Naive B cell (primary cell): ENCODE data around the gene SNIP1. TPM values are rescaled to one million over a fixed set of nuclear protein-coding genes. Genes with fewer than 3 reads are reported as not detected.
"Not testable (repeated sequence)": the region's sequence is repeated elsewhere in the genome, so short reads cannot be mapped to it uniquely, and the experiment has no call there.

Source experiments
- ATAC-seq, 2 donors: fragments of 150-1000 bp; cut with Tn5 transposase; 2 replicates each; pipeline ENCODE4 v1.10.0; 2021; ENCODE audit warnings: low read depth in 2 of 2, mild to moderate bottlenecking in 2 of 2, moderate library complexity in 2 of 2
- DNase-seq: peaks from one replicate; pipeline ENCODE4 v3.0.0; 2022
- H3K27ac Mint-ChIP-seq, 6 donors: one replicate each; pipeline ENCODE4 v1.8.0; 2020 to 2022; ENCODE audit warnings: mild to moderate bottlenecking in 6 of 6, mixed read lengths in 6 of 6, moderate library complexity in 5 of 6, inconsistent platforms in 2 of 6
- H3K27me3 Mint-ChIP-seq, 3 donors: one replicate each; pipeline ENCODE4 v1.8.0; 2021 to 2022; ENCODE audit warnings: mixed read lengths in 3 of 3, mild to moderate bottlenecking in 1 of 3
- H3K36me3 Mint-ChIP-seq, 2 donors: one replicate each; pipeline ENCODE4 v1.8.0; 2020 to 2022; ENCODE audit warnings: mixed read lengths in 2 of 2, inconsistent platforms in 1 of 2, mild to moderate bottlenecking in 1 of 2
- H3K4me1 Mint-ChIP-seq, 3 donors: one replicate each; pipeline ENCODE4 v1.8.0; 2020 to 2022; ENCODE audit warnings: mixed read lengths in 3 of 3, inconsistent platforms in 1 of 3, mild to moderate bottlenecking in 1 of 3, moderate library complexity in 1 of 3
- H3K4me3 Mint-ChIP-seq, 8 donors: one replicate each; pipeline ENCODE4 v1.8.0; 2020 to 2022; ENCODE audit warnings: mild to moderate bottlenecking in 8 of 8, mixed read lengths in 8 of 8, moderate library complexity in 8 of 8, inconsistent platforms in 2 of 8
- H3K9me3 Mint-ChIP-seq, 7 donors: one replicate each; pipeline ENCODE4 v1.8.0; 2020 to 2022; ENCODE audit warnings: mixed read lengths in 7 of 7, mild to moderate bottlenecking in 5 of 7, inconsistent platforms in 2 of 7, moderate library complexity in 1 of 7
- polyA plus RNA-seq, 6 donors: library from polyadenylated mRNA; unstranded; fragments of 300-500 nt; fragmentation: Illumina TruSeq; gene quantifications; one replicate each; pipeline ENCODE4 v1.2.3, GENCODE V29; 2021; ENCODE audit warnings: low read depth in 6 of 6

Gene SNIP1, protein sequence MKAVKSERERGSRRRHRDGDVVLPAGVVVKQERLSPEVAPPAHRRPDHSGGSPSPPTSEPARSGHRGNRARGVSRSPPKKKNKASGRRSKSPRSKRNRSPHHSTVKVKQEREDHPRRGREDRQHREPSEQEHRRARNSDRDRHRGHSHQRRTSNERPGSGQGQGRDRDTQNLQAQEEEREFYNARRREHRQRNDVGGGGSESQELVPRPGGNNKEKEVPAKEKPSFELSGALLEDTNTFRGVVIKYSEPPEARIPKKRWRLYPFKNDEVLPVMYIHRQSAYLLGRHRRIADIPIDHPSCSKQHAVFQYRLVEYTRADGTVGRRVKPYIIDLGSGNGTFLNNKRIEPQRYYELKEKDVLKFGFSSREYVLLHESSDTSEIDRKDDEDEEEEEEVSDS
- polyA plus RNA-seq: 1 to 10 TPM in 5 of 6 donors, not detected in 1; 4.0 to 6.9 (median 4.2) TPM

DNA sequence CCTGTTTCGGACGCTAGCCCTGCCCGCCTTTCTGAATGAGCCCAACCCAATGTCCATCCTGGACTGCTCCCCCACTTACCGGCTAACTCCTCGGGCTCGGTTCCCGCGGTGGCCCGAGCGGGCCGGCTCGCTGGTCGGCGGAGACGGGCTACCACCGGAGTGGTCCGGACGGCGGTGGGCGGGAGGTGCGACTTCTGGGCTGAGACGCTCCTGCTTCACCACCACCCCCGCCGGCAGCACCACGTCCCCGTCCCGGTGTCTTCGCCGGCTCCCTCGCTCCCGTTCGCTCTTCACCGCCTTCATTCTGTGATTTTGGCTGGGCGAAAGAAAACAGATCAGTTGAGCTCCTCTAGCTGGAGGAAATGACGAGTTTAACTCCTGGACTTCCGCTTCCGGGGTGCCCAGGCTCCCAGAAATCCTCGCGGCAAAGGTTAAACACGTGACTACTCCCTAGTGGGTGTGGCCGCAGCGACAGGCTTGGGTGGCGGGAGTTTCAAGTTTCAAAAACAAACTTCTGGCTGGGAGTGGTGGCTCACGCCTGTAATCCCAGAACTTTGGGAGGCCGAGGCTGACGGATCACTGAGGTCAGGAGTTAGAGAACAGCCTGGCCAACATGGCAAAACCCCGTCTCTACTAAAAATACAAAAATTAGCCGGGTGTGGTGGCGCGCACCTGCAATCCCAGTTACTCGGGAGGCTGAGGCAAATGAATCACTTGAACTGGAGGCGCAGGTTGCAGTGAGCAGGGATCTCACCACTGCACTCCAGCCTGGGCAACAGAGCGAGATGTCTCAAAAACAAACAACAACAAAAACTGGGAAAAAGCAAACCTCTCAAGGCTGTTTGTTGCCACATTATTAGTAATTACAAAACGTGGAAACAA lies at the start of gene SNIP1:
SNIP1 (minus strand) TSS at position 367 of the 882 bp plus-strand sequence; CDS start at position 303, 64 bp downstream.
- peak within 1 kb of the TSS; percentile 93 to 100 (median 99) for H3K4me3 Mint-ChIP-seq
- peaks cover 7 to 20% (median 19%) of the 10 kb centered on the region in 3 donors for H3K27me3 Mint-ChIP-seq
- peaks cover 22 to 42% (median 39%) of the 10 kb centered on the region in 3 donors for H3K4me1 Mint-ChIP-seq
- DNase-seq: peak; percentile 90
- peak within 1 kb of the TSS; percentile 97 to 100 (median 98) for H3K27ac Mint-ChIP-seq
- peak; percentile 99 to 100 for ATAC-seq
- H3K36me3 Mint-ChIP-seq: no peaks in the 10 kb centered on the region
- H3K9me3 Mint-ChIP-seq: peaks cover 0 to 1% (median 0%) of the 10 kb centered on the region in 7 donors

DNA sequence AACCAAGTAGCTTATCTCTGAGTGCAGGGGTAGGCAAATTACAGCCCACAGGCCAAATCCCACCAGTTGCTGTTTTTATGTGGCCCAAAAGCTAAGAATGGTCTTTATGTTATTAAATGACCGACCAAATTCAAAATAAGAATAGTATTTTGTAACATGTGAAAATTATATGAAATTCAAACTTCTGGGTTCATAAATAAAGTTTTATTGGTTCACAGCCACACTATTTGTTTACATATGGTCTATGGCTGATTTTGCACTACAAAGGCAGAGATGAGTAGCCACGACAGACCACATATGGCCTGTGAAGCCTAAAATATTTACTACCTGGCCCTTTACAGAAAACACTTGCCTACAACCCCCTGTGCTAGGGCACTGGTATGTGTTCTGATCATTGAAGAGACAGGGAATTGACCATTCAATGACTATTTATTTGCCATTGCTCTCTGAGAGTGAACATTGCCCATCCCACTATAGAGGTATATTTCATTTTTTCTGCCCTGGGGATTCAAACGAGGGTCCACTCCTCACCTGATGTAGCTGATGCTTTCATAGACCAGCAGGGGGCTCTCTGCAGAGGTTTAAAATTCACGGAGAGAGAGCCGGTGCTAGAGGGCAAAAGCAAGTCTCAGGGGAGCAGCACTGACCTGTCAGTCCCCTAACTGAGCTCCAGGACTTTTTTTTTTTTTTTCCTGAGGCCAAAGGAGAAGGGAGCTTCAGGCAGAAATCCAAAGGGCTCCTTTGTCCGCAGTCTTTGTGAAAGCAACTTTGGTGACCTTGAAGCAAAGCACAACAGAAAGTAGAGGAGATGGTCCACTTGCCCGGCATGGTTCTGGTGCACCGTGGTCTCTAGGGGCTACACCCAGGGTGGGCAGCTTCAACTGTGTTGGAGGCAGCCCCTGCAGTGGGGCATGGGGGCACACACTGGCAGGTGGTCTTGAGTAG lies 48.9 kb upstream of the SNIP1 start:
- Mint-ChIP-seq H3K4me1 (peaks cover 0 to 6% (median 6%) of the 10 kb centered on the region in 3 donors), H3K9me3 (no peaks in the 10 kb centered on the region), H3K27me3 (peaks cover 10 to 25% (median 18%) of the 10 kb centered on the region in 3 donors), H3K27ac (peak overlapping the region in 1 of 6 donors; percentile 23), H3K36me3 (no peaks in the 10 kb centered on the region), H3K4me3 (peak overlapping the region in 2 of 8 donors; percentile 22 to 62)
- peak; percentile 44 for DNase-seq
- peak; percentile 61 to 66 for ATAC-seq

DNA sequence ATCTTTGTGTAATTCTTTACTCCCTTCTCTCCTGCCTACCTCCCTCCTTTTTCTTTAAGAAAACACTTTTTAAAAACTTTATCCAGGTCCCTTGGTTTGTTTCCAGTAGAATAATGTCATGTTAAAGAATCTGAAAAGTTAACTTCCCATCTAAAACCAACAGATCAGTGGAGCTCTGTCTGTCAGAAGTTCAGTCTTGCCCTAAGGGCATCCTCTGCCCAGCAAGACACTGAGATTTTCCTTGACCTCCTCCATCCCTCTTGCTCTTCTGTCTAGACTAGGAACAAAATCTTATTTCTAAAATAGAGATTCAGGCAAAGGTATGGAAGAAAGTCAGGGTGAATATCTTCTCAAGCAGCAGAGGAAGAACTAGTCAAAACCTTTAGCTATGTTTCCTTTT lies 47.3 kb upstream of the SNIP1 start:
- Mint-ChIP-seq H3K4me3 (no peak overlapping the region), H3K27me3 (peaks cover 10 to 25% (median 18%) of the 10 kb centered on the region in 3 donors), H3K36me3 (no peaks in the 10 kb centered on the region), H3K9me3 (no peaks in the 10 kb centered on the region), H3K27ac (peak overlapping the region in 4 of 6 donors; percentile 8 to 30 (median 26)), H3K4me1 (peaks cover under 1 to 10% (median 9%) of the 10 kb centered on the region in 3 donors)
- ATAC-seq (no peak), DNase-seq (no peak)

DNA sequence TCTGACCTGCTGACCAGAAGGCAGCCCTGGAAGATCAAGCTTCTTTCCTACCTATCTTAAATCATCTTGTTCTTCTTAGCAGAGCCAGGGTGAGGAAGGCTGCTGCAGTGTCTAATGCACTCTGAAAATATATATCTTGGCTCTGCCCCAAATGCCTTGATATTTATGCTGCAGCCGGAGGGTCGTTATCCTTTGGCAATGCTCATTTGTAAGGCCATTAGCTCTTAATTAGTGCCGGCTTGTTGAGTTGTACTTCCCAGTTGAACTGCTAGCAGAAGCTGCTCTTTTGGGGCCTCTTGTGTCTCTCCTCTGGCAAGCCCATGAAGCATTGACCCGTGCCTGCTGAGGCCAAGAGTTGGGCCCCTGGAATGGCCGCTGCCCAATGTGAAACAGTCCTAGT lies 45.8 kb upstream of the SNIP1 start:
- Mint-ChIP-seq H3K4me3 (no peak overlapping the region), H3K36me3 (peaks cover 0 to 6% of the 10 kb centered on the region in 2 donors), H3K9me3 (no peaks in the 10 kb centered on the region), H3K27ac (no peak overlapping the region), H3K4me1 (peaks cover 15 to 25% (median 24%) of the 10 kb centered on the region in 3 donors), H3K27me3 (peaks cover 8 to 24% (median 16%) of the 10 kb centered on the region in 3 donors)
- DNase-seq: no peak
- no peak for ATAC-seq

DNA sequence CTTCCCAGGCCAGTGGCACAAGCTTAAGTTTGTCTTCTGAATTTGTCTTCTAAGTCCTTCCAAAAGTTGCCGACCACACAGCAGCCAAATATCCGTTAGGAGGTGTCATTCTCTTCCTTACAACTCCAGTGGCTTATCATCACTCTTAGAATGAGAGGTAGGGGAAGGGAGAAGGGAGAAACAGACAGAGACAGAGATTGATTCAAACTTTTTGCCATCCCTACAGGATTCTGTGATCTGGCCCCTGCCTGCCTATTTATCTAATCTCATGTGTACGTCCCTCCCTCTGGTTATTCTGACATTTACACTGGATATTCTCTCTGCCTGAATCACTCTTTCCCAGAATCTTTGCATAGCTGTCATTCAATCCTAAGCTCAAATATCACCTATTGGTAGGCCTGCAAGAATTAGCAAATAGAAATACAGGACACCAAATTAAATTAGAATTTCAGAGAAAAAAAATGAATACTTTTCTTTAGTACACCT lies 42.1 kb upstream of the SNIP1 start:
- ATAC-seq (peak in 1 of 2 donors; percentile 3), DNase-seq (no peak)
- Mint-ChIP-seq H3K9me3 (no peaks in the 10 kb centered on the region), H3K27me3 (peaks cover 0 to 5% (median 4%) of the 10 kb centered on the region in 3 donors), H3K36me3 (peaks cover 0 to 6% of the 10 kb centered on the region in 2 donors), H3K27ac (peak overlapping the region; percentile 99 to 100 (median 99)), H3K4me1 (peaks cover 18 to 30% (median 19%) of the 10 kb centered on the region in 3 donors), H3K4me3 (peak overlapping the region; percentile 98 to 100 (median 100))

DNA sequence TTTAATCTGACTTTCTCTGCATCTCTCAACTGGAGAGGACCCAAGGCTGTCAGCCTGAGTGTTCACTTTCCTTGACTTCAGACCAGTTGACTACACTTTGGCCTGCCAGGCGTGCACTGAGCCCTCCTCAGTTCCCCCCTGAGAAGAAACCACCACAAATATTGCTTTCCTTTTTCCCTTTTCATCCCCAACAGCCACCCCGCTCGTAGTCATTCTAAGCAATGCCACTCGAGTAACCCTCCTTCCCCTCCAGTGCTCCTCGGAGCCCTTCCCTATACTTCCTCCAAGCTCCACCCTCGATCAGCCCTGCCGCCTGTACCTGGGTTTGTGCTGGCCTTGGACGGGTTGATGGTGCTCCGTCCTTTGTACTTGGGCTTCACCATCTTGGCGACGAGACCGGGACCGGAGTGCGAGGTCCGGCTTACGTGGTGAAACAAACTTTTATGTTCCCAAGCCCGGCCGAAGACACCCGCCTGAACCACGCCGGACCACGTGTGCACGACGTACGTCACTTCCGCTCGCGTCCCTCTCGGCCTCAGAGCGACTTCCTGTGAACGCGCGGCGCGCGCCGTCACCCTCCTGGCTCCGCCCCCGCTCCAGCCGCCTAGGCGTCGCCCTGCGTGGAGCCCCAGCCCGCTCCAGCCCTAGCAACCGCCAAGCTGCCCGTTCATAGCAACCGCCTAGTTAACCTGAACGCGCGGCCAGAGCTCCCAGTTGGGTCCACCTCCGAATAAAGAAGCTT lies 41.5 kb upstream of the SNIP1 start, which contains the start of gene GNL2:
GNL2 (minus strand) TSS at position 498 of the 742 bp plus-strand sequence; CDS start at position 383, 115 bp downstream.
- H3K4me3 Mint-ChIP-seq: peak within 1 kb of the TSS; percentile 98 to 100 (median 100)

DNA sequence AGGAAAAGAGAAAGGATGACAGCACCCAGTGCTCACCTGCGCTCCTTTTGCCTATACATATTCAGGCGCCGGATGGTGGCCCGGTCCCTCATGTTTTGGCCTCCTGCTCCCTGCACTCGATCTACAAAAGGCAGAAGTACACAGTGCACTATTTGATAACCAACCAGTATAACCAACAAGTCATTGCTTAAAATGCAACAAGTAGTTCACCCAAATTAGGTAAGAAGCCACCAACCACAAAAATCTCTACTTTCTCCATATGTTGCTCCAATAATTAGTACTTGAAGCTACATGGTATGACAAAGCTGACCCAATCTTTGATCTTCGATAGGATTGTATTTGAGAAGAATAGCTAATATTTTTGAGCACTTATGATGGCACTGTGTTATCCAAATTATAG lies 39.6 kb upstream of the SNIP1 start:
- no peaks in the 10 kb centered on the region for H3K9me3 Mint-ChIP-seq
- ATAC-seq (no peak), DNase-seq (no peak)
- H3K36me3 Mint-ChIP-seq: peaks cover 6 to 11% of the 10 kb centered on the region in 2 donors
- peaks cover 18 to 34% (median 19%) of the 10 kb centered on the region in 3 donors for H3K4me1 Mint-ChIP-seq
- no peaks in the 10 kb centered on the region for H3K27me3 Mint-ChIP-seq
- peak overlapping the region in 4 of 8 donors; percentile 9 to 62 (median 12) for H3K4me3 Mint-ChIP-seq
- H3K27ac Mint-ChIP-seq: no peak overlapping the region

More for the DNA sequence above, 41.5 kb upstream of the SNIP1 start, which contains the start of gene GNL2:
- DNase-seq (peak; percentile 98), ATAC-seq (peak; percentile 96 to 97)
- H3K36me3 Mint-ChIP-seq: peaks cover 5 to 6% of the 10 kb centered on the region in 2 donors
- peaks cover 0 to 5% (median 0%) of the 10 kb centered on the region in 3 donors for H3K27me3 Mint-ChIP-seq
- peaks cover 18 to 30% (median 19%) of the 10 kb centered on the region in 3 donors for H3K4me1 Mint-ChIP-seq
- no peaks in the 10 kb centered on the region for H3K9me3 Mint-ChIP-seq
- H3K27ac Mint-ChIP-seq: peak within 1 kb of the TSS; percentile 99 to 100 (median 99)

DNA sequence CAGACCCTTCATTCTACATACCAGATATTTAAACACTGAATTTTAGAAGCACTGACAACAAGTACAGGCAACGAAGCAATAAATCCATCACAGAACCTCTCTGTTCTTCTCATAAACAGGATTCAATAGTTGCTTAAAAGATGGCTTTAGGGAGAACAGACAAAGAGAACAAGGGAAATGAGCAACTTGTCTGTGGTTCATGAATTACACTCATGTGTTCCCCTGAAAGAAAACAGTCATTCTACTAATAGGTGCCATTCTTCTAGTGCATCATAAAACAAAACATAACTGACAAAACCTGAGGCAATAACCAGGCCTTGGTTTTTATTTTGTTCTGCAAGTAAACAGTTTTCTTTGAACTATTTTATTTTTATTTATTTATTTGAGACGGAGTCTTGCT lies 34.8 kb upstream of the SNIP1 start:
- DNase-seq: no peak
- Mint-ChIP-seq H3K27ac (no peak overlapping the region), H3K4me3 (no peak overlapping the region), H3K4me1 (peaks cover 0 to 8% (median 0%) of the 10 kb centered on the region in 3 donors), H3K27me3 (no peaks in the 10 kb centered on the region), H3K36me3 (peaks cover 6 to 16% of the 10 kb centered on the region in 2 donors), H3K9me3 (no peaks in the 10 kb centered on the region)
- ATAC-seq: no peak

DNA sequence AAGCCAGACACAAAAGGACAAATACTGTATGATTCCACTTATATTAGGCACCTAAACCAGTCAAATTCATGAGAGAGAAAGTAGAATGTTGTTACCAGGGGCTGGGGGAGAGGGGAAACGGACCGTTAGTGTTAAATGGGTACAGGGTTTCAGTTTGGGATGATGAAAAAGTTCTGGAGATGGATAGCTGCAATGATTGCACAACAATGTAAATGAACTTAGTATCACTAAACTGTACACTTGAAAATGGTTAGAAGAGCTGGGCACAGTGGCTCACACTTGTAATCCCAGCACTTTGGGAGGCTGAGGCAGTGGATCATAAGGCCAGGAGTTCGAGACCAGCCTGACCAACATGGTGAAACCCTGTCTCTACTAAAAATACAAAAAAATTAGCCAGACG lies 30.5 kb upstream of the SNIP1 start:
- not testable (repeated sequence) for H3K27me3 Mint-ChIP-seq, H3K27ac Mint-ChIP-seq, DNase-seq, ATAC-seq, H3K4me1 Mint-ChIP-seq, H3K9me3 Mint-ChIP-seq, H3K4me3 Mint-ChIP-seq
- H3K36me3 Mint-ChIP-seq: peaks cover 21 to 33% of the 10 kb centered on the region in 2 donors

DNA sequence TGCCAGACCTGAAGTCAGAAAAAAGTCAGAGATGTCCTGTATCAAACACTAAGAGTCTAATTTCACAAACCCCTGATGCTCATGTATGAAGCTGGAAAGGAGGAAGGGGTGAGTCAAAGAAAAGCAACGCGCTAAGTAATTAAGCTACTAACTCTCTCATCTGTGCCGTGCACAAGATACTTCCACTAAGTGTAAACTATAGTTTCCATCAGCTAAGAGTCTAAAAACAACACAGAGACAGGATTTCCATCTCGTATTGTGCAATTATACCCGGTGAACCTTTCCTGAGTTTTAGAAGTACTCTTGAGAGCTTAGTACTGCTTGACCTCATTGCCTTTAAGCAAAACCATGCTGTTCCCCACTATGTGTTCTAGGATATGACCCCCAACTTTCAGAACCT lies 21.6 kb upstream of the SNIP1 start:
- Mint-ChIP-seq H3K4me3 (peak overlapping the region in 1 of 8 donors; percentile 47), H3K27ac (no peak overlapping the region), H3K27me3 (no peaks in the 10 kb centered on the region), H3K4me1 (peaks cover 0 to 2% (median under 1%) of the 10 kb centered on the region in 3 donors), H3K9me3 (no peaks in the 10 kb centered on the region), H3K36me3 (peaks cover 39 to 40% of the 10 kb centered on the region in 2 donors)
- DNase-seq (no peak), ATAC-seq (no peak)

DNA sequence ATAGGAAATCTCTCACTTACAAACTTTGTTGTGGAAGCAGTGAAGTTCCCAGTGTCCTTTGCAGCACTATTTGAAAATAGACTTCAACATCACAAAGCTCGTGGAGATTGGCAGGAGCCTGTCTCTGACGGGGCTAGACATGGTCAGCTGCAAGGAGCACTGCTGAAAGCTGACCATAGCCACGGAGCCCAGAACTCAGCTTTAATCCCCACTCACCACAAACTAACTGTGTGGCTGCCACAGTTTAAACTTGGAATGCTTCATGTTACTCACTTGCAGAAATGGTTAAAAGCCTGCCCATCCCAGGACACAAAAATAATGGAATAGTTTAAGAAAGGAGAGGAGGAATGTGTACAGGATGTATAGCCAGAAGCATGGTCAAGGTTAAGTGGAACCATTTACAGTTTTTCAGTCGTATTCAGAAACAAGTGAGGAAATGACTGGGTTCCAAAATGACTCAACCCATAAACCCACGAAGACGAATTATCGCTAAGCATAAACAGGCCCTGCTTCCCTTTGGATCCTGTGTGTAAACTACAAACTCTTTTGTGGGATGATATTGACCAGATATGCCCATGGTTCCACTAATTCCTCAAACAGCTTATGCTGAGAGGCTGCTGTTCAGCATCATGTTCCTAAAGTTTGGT lies 20.9 kb upstream of the SNIP1 start:
- ATAC-seq: no peak

More for the DNA sequence above, 20.9 kb upstream of the SNIP1 start:
- Mint-ChIP-seq H3K4me1 (peaks cover 0 to 2% (median 0%) of the 10 kb centered on the region in 3 donors), H3K27ac (no peak overlapping the region), H3K36me3 (peaks cover 33% of the 10 kb centered on the region in 2 donors), H3K4me3 (no peak overlapping the region), H3K27me3 (no peaks in the 10 kb centered on the region), H3K9me3 (no peaks in the 10 kb centered on the region)
- no peak for DNase-seq
